ENCODE measurements around the gene MVD.

DNA sequence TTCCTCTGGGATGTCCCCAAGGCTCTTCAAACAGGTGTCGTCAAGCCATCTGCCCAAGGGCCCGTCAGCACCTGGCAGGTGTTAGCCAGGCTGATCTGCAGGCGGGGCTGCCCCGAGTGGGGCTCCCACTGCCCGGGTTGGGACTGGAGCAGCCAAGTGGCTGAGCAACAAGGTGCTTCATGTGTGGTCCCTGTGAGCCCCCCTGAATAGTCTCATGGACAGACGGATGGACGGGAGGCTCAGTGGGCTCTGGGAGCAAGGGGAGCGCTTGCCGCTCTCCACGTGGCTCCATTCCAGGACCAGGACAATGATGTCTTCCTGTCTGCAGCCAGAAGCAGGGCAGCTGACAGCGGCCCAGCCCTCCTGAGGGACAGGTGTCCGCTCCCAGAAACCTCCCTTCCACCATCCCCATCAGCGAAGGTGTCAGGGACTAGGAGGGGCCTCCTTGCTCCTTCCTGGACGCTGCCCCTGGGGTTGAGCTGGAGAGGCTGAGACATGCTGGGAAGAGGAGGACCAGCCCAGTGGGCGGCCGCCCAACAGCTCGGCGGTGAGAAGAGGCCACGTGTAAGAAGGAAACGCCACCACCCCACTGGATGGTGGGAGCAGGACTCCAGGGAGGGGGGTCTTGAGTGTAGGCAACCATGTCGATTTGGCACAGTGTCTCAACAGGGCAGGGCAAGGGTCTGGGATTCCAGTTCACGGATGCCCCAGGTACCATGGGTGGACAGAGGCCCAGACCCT lies 13.8 kb upstream of the MVD start:
- TF ChIP-seq, protein P1, sequence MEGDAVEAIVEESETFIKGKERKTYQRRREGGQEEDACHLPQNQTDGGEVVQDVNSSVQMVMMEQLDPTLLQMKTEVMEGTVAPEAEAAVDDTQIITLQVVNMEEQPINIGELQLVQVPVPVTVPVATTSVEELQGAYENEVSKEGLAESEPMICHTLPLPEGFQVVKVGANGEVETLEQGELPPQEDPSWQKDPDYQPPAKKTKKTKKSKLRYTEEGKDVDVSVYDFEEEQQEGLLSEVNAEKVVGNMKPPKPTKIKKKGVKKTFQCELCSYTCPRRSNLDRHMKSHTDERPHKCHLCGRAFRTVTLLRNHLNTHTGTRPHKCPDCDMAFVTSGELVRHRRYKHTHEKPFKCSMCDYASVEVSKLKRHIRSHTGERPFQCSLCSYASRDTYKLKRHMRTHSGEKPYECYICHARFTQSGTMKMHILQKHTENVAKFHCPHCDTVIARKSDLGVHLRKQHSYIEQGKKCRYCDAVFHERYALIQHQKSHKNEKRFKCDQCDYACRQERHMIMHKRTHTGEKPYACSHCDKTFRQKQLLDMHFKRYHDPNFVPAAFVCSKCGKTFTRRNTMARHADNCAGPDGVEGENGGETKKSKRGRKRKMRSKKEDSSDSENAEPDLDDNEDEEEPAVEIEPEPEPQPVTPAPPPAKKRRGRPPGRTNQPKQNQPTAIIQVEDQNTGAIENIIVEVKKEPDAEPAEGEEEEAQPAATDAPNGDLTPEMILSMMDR (IDR thresholded peaks at IDR 0.05; ENCODE audit: low read depth, low read length, missing input control): no peak
- TF ChIP-seq RAD21 (IDR thresholded peaks at IDR 0.05) (no peak), GABPA (IDR thresholded peaks at IDR 0.05 in 1 of 2, conservative IDR thresholded peaks at IDR 0.05 in 1 of 2) (no peak), SP1 (IDR thresholded peaks at IDR 0.05) (no peak)

Data from liver (tissue), 3 donors.